Stimulated activated memory B cell treated with anti-CD40 and anti-IgM and Interleukin-4, amounts not matched to agents 10 μg/mL and 1 μg/mL and 100 μg/mL, for 72 hours (primary cell): ENCODE measurements around the gene CNTN4.
A peak's percentile ranks its signal among the peaks of the same experiment; 100 is the strongest.
"Not testable (repeated sequence)": the region's sequence is repeated elsewhere in the genome, so short reads cannot be mapped to it uniquely, and the experiment has no call there.

ENCODE experiments used
- ATAC-seq: fragments of 150-1000 bp; cut with Tn5 transposase; 2 replicates; pipeline ENCODE4 v1.10.0; 2021
- H3K27ac Mint-ChIP-seq: one replicate; pipeline ENCODE4 v1.8.0; 2022; ENCODE audit warnings: mild to moderate bottlenecking, mixed read lengths
- H3K27me3 Mint-ChIP-seq: one replicate; pipeline ENCODE4 v1.8.0; 2022; ENCODE audit warnings: mixed read lengths
- H3K36me3 Mint-ChIP-seq: one replicate; pipeline ENCODE4 v1.8.0; 2022; ENCODE audit warnings: mixed read lengths
- H3K4me1 Mint-ChIP-seq: one replicate; pipeline ENCODE4 v1.8.0; 2022; ENCODE audit warnings: mixed read lengths
- H3K4me3 Mint-ChIP-seq: one replicate; pipeline ENCODE4 v1.8.0; 2022; ENCODE audit warnings: mild to moderate bottlenecking, moderate library complexity, mixed read lengths
- H3K9me3 Mint-ChIP-seq: one replicate; pipeline ENCODE4 v1.8.0; 2022; ENCODE audit warnings: mixed read lengths

The CNTN4 gene

DNA sequence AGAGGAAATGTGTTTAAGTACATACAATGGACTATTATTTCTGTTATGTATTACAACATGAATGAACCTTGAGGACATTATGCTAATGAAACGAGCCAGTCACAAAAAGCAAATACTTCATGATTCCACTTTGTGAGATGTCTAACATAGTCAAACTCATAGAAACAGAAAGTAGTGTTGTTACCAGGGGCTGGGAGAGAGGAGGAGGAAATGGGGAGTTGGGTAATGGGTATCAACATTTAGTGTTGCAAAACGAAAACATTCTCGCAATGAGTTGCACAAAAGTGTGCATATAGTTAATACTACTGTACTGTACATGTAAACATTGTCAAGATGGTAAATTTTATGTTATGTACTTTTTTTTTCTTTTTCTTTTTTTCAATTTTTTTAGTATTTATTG lies 817.2 kb downstream of the CNTN4 start:
- H3K27ac Mint-ChIP-seq, result no peak overlapping the region
- peaks cover 9% of the 10 kb centered on the region for H3K27me3 Mint-ChIP-seq
- H3K9me3 Mint-ChIP-seq, result no peaks in the 10 kb centered on the region
- ATAC-seq, result no peak
- no peaks in the 10 kb centered on the region for H3K4me1 Mint-ChIP-seq
- no peaks in the 10 kb centered on the region for H3K36me3 Mint-ChIP-seq
- no peak overlapping the region for H3K4me3 Mint-ChIP-seq

- not testable (repeated sequence) for H3K27ac Mint-ChIP-seq, H3K4me3 Mint-ChIP-seq, H3K4me1 Mint-ChIP-seq, H3K9me3 Mint-ChIP-seq, ATAC-seq, H3K27me3 Mint-ChIP-seq, H3K36me3 Mint-ChIP-seq
Observed at GRCh38 chr3:2916640-2917039, 818.0 kb downstream of the CNTN4 start.

GRCh38 chr3:2920103-2920502 lies 821.4 kb downstream of the CNTN4 start:
- H3K4me1 Mint-ChIP-seq, result no peaks in the 10 kb centered on the region
- no peaks in the 10 kb centered on the region for H3K36me3 Mint-ChIP-seq
- H3K27ac Mint-ChIP-seq, result no peak overlapping the region
- ATAC-seq, result no peak
- no peak overlapping the region for H3K4me3 Mint-ChIP-seq
- no peaks in the 10 kb centered on the region for H3K9me3 Mint-ChIP-seq
- no peaks in the 10 kb centered on the region for H3K27me3 Mint-ChIP-seq

GRCh38 chr3:2921452-2921851 lies 822.8 kb downstream of the CNTN4 start:
- H3K27ac Mint-ChIP-seq, result no peak overlapping the region
- no peak overlapping the region for H3K4me3 Mint-ChIP-seq
- no peaks in the 10 kb centered on the region for H3K9me3 Mint-ChIP-seq
- H3K27me3 Mint-ChIP-seq, result no peaks in the 10 kb centered on the region
- H3K36me3 Mint-ChIP-seq, result no peaks in the 10 kb centered on the region
- no peak for ATAC-seq
- no peaks in the 10 kb centered on the region for H3K4me1 Mint-ChIP-seq

GRCh38 chr3:2921903-2922302 lies 823.2 kb downstream of the CNTN4 start:
- ATAC-seq, result peak; percentile 84
- H3K27ac Mint-ChIP-seq, result no peak overlapping the region
- H3K4me1 Mint-ChIP-seq, result no peaks in the 10 kb centered on the region
- H3K36me3 Mint-ChIP-seq, result no peaks in the 10 kb centered on the region
- H3K4me3 Mint-ChIP-seq, result no peak overlapping the region
- H3K27me3 Mint-ChIP-seq, result no peaks in the 10 kb centered on the region
- H3K9me3 Mint-ChIP-seq, result no peaks in the 10 kb centered on the region

- H3K27me3 Mint-ChIP-seq, result no peaks in the 10 kb centered on the region
- H3K36me3 Mint-ChIP-seq, result no peaks in the 10 kb centered on the region
- no peak overlapping the region for H3K4me3 Mint-ChIP-seq
- no peak overlapping the region for H3K27ac Mint-ChIP-seq
- no peaks in the 10 kb centered on the region for H3K9me3 Mint-ChIP-seq
- no peak for ATAC-seq
- no peaks in the 10 kb centered on the region for H3K4me1 Mint-ChIP-seq
Observed at GRCh38 chr3:2923390-2923789, 824.7 kb downstream of the CNTN4 start.

GRCh38 chr3:2927259-2927658 lies 828.6 kb downstream of the CNTN4 start:
- Mint-ChIP-seq H3K36me3 (no peaks in the 10 kb centered on the region), H3K9me3 (no peaks in the 10 kb centered on the region), H3K4me3 (no peak overlapping the region), H3K27me3 (no peaks in the 10 kb centered on the region), H3K4me1 (no peaks in the 10 kb centered on the region), H3K27ac (no peak overlapping the region)
- ATAC-seq, result no peak

GRCh38 chr3:2929574-2929973 lies 830.9 kb downstream of the CNTN4 start:
- H3K9me3 Mint-ChIP-seq, result peaks cover 3% of the 10 kb centered on the region
- no peak overlapping the region for H3K4me3 Mint-ChIP-seq
- H3K4me1 Mint-ChIP-seq, result no peaks in the 10 kb centered on the region
- no peak for ATAC-seq
- H3K36me3 Mint-ChIP-seq, result no peaks in the 10 kb centered on the region
- no peaks in the 10 kb centered on the region for H3K27me3 Mint-ChIP-seq
- no peak overlapping the region for H3K27ac Mint-ChIP-seq

GRCh38 chr3:2931265-2931664 lies 832.6 kb downstream of the CNTN4 start:
- H3K4me1 Mint-ChIP-seq, result no peaks in the 10 kb centered on the region
- no peak overlapping the region for H3K4me3 Mint-ChIP-seq
- ATAC-seq, result no peak
- no peak overlapping the region for H3K27ac Mint-ChIP-seq
- peaks cover 3% of the 10 kb centered on the region for H3K9me3 Mint-ChIP-seq
- H3K27me3 Mint-ChIP-seq, result no peaks in the 10 kb centered on the region
- H3K36me3 Mint-ChIP-seq, result no peaks in the 10 kb centered on the region

GRCh38 chr3:2934541-2934940 lies 835.9 kb downstream of the CNTN4 start:
- Mint-ChIP-seq H3K27me3 (peaks cover 10% of the 10 kb centered on the region), H3K4me3 (no peak overlapping the region), H3K4me1 (peaks cover 8% of the 10 kb centered on the region), H3K36me3 (no peaks in the 10 kb centered on the region), H3K27ac (no peak overlapping the region), H3K9me3 (peaks cover 3% of the 10 kb centered on the region)
- no peak for ATAC-seq

GRCh38 chr3:2937055-2937454 lies 838.4 kb downstream of the CNTN4 start:
- peaks cover 8% of the 10 kb centered on the region for H3K4me1 Mint-ChIP-seq
- peaks cover 3% of the 10 kb centered on the region for H3K9me3 Mint-ChIP-seq
- H3K27me3 Mint-ChIP-seq, result peaks cover 17% of the 10 kb centered on the region
- no peaks in the 10 kb centered on the region for H3K36me3 Mint-ChIP-seq
- no peak overlapping the region for H3K27ac Mint-ChIP-seq
- H3K4me3 Mint-ChIP-seq, result no peak overlapping the region
- ATAC-seq, result no peak

- peaks cover 19% of the 10 kb centered on the region for H3K27me3 Mint-ChIP-seq
- H3K9me3 Mint-ChIP-seq, result no peaks in the 10 kb centered on the region
- H3K27ac Mint-ChIP-seq, result no peak overlapping the region
Observed at GRCh38 chr3:2937592-2937991, 838.9 kb downstream of the CNTN4 start.

DNA sequence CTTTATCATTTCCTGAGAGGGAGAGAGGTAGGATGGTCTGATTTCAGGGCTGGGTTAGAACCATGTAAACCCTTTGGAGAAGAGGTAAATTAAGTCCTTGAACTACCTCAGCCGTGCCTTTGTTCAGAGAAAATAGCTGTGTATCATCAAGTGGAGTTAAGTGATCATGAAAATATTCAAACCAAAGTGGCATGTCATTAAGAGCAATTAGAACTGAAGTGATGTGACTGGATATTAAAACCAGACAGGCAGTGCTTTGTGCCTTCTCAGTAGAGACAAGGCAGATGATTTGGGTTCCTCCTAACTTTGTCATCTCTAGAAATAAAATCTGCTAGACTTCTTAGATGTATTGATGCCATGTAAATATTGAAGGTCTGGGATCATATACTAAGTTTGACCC lies 840.0 kb downstream of the CNTN4 start:
- H3K4me1 Mint-ChIP-seq, result peaks cover 8% of the 10 kb centered on the region
- H3K36me3 Mint-ChIP-seq, result no peaks in the 10 kb centered on the region
- no peak for ATAC-seq
- peaks cover 19% of the 10 kb centered on the region for H3K27me3 Mint-ChIP-seq
- H3K4me3 Mint-ChIP-seq, result no peak overlapping the region
- no peak overlapping the region for H3K27ac Mint-ChIP-seq
- H3K9me3 Mint-ChIP-seq, result no peaks in the 10 kb centered on the region

More at GRCh38 chr3:2937592-2937991, 838.9 kb downstream of the CNTN4 start:
- H3K36me3 Mint-ChIP-seq, result no peaks in the 10 kb centered on the region
- H3K4me3 Mint-ChIP-seq, result no peak overlapping the region
- ATAC-seq, result no peak
- peaks cover 8% of the 10 kb centered on the region for H3K4me1 Mint-ChIP-seq

GRCh38 chr3:2940062-2940461 lies 841.4 kb downstream of the CNTN4 start:
- no peak overlapping the region for H3K27ac Mint-ChIP-seq
- H3K9me3 Mint-ChIP-seq, result no peaks in the 10 kb centered on the region
- no peak overlapping the region for H3K4me3 Mint-ChIP-seq
- H3K27me3 Mint-ChIP-seq, result peaks cover 19% of the 10 kb centered on the region
- no peaks in the 10 kb centered on the region for H3K36me3 Mint-ChIP-seq
- ATAC-seq, result no peak
- H3K4me1 Mint-ChIP-seq, result peaks cover 15% of the 10 kb centered on the region

DNA sequence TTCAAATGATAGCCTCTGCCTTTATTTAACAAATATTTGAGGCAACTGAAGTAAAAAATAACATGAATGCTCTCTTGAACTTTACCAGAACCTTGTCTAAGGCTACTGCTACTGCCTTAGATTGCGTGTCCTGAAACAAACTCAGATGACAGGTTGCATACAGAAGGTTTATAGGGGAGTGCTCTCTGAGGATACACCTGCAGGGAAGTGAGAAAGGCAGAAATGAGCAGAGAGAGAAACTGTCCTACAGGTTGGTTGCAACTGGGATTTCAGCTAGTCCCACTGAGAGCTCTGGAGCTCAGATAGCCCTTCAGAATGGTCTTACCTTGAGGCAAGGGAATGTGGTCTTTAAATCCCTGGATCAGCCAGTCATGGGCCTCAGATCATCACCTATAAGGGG lies 846.0 kb downstream of the CNTN4 start:
- no peaks in the 10 kb centered on the region for H3K36me3 Mint-ChIP-seq
- H3K4me1 Mint-ChIP-seq, result peaks cover 18% of the 10 kb centered on the region
- peak overlapping the region; percentile 50 for H3K27ac Mint-ChIP-seq
- ATAC-seq, result peak; percentile 93
- H3K27me3 Mint-ChIP-seq, result peaks cover 22% of the 10 kb centered on the region
- no peak overlapping the region for H3K4me3 Mint-ChIP-seq
- H3K9me3 Mint-ChIP-seq, result no peaks in the 10 kb centered on the region

DNA sequence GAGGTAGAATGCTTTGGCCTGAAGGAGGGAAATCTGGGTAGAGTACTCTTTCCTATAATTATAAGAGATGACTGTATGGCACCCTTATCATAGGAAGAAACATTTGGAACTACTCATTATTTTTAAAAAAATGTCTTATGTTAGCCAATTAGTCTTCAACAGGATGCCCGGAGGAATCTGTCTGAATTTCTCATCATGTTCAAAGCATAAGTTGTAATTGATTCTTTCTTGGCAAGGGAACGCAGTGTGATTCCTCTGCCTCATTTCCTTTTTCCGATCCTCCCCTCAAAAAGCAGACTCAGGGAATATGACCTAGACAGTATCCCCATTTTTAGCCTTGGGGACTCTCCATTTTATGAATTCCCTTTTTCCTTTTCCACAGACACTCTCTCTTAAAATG lies 846.5 kb downstream of the CNTN4 start:
- ATAC-seq, result no peak
- peaks cover 18% of the 10 kb centered on the region for H3K4me1 Mint-ChIP-seq
- no peaks in the 10 kb centered on the region for H3K36me3 Mint-ChIP-seq
- H3K9me3 Mint-ChIP-seq, result no peaks in the 10 kb centered on the region
- H3K27me3 Mint-ChIP-seq, result peaks cover 22% of the 10 kb centered on the region
- no peak overlapping the region for H3K4me3 Mint-ChIP-seq
- H3K27ac Mint-ChIP-seq, result peak overlapping the region; percentile 50

GRCh38 chr3:2947536-2947935 lies 848.9 kb downstream of the CNTN4 start:
- Mint-ChIP-seq H3K4me1 (peaks cover 18% of the 10 kb centered on the region), H3K27me3 (peaks cover 13% of the 10 kb centered on the region), H3K4me3 (no peak overlapping the region), H3K36me3 (no peaks in the 10 kb centered on the region), H3K9me3 (no peaks in the 10 kb centered on the region), H3K27ac (no peak overlapping the region)
- ATAC-seq, result no peak
